Body of pancreas (tissue), 4 donors: ENCODE measurements around the gene SRPK2.

ENCODE experiments used
- CTCF ChIP-seq, 7 experiments: fragments of 450-650 bp in 4 of 7; fragments of 200-600 bp in 3 of 7; sonication (generic) in 3 of 7; IDR thresholded peaks; one replicate each; pipeline ENCODE4 v1.5.1; 2016 to 2019; ENCODE audit warnings: antibody characterized with exemption in 7 of 7
- POLR2A ChIP-seq, 3 donors: fragments of 450-650 bp; IDR thresholded peaks; one replicate each; pipeline ENCODE4 v1.6.1; 2016; ENCODE audit warnings: antibody characterized with exemption in 3 of 3, mild to moderate bottlenecking in 2 of 3

DNA sequence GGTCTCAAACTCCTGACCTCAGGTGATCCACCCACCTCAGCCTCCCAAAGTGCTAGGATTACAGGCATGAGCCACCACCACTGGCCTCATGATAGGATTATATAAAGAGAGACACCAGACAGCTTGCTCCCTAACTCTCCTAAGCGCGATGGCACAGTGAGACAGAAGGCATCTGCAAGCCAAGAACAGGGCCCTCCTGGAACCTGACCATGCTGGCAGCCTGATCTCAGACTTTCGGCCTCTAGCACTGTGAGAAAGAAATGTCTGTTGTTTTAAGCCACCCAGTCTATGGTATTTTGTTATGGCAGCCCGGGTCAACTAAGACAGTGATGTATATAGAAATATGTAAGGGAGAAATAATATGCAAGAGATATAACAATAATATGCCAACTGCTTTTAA, 51.2 kb downstream of the SRPK2 start:
- TF ChIP-seq CTCF (IDR thresholded peaks at IDR 0.05) (no peak), POLR2A (IDR thresholded peaks at IDR 0.05) (no peak)
